NCI-H2227 treated with DMSO at 0.1 percent for 48 hours (cell line): ENCODE data around the gene CTSD.

Experiments used
- DNase-seq: peaks from one replicate; lab custom pipeline; 2025; lab: John Stamatoyannopoulos, UW

The CTSD gene

GRCh38 chr11:1729692-1730011, 34.1 kb downstream of the CTSD start:
- no peak for DNase-seq

- DNase-seq = no peak
Measured at GRCh38 chr11:1728931-1729691, 34.6 kb downstream of the CTSD start.

- DNase-seq = no peak
Measured at GRCh38 chr11:1728301-1728700, 35.4 kb downstream of the CTSD start.

- no peak for DNase-seq
Measured at GRCh38 chr11:1727861-1728260, 35.9 kb downstream of the CTSD start.

- DNase-seq = no peak
Measured at GRCh38 chr11:1727096-1727690, 36.5 kb downstream of the CTSD start.

GRCh38 chr11:1719781-1720180, 43.9 kb downstream of the CTSD start:
- no peak for DNase-seq

- no peak for DNase-seq
Measured at GRCh38 chr11:1718326-1718725, 45.4 kb downstream of the CTSD start.

- no peak for DNase-seq
Measured at GRCh38 chr11:1717745-1718144, 46.0 kb downstream of the CTSD start.

- DNase-seq = no peak
Measured at GRCh38 chr11:1714908-1715885, 48.5 kb downstream of the CTSD start.

- DNase-seq = no peak
Measured at GRCh38 chr11:1708716-1709115, 55.0 kb downstream of the CTSD start.

- no peak for DNase-seq
Measured at GRCh38 chr11:1707751-1708150, 56.0 kb downstream of the CTSD start.

GRCh38 chr11:1706634-1707400, 56.9 kb downstream of the CTSD start:
- no peak for DNase-seq

GRCh38 chr11:1705126-1706052, 58.3 kb downstream of the CTSD start:
- DNase-seq = no peak

GRCh38 chr11:1703146-1703545, 60.6 kb downstream of the CTSD start:
- no peak for DNase-seq
